Astrocyte (in vitro differentiated cells and primary cell): ENCODE measurements around the gene SEMG1. TPM values are rescaled to one million over a fixed set of nuclear protein-coding genes. Genes with fewer than 3 reads are reported as not detected.

Source experiments
- DNase-seq: peaks from one replicate; pipeline ENCODE4 v3.0.0-alpha.2; 2010; ENCODE audit warnings: low read depth
- FAIRE-seq: peaks from 2 replicates; lab custom pipeline; 2011; peaks lifted over from hg19 to GRCh38; lab: Jason Lieb, UNC
- H2AFZ ChIP-seq: 2 replicates; pipeline ENCODE4 v1.6.0; 2012; ENCODE audit warnings: low read depth, low read length, inconsistent platforms
- H3K27ac ChIP-seq: 2 replicates; pipeline ENCODE4 v1.5.1; 2011; ENCODE audit warnings: low read depth, low read length, inconsistent platforms
- H3K27me3 ChIP-seq: 2 replicates; pipeline ENCODE4 v1.6.0; 2011; ENCODE audit warnings: low read length, inconsistent platforms; ENCODE audit not compliant: insufficient read depth
- H3K36me3 ChIP-seq: 2 replicates; pipeline ENCODE4 v1.5.1; 2011; ENCODE audit warnings: low read length, inconsistent platforms; ENCODE audit not compliant: insufficient read depth
- H3K4me1 ChIP-seq: 2 replicates; pipeline ENCODE4 v1.5.1; 2011; ENCODE audit warnings: low read length, inconsistent platforms; ENCODE audit not compliant: insufficient read depth
- H3K4me2 ChIP-seq: 2 replicates; pipeline ENCODE4 v1.6.0; 2012; ENCODE audit warnings: low read length, inconsistent platforms
- H3K4me3 ChIP-seq: 2 replicates; pipeline ENCODE4 v1.5.1; 2011; ENCODE audit warnings: low read depth, mild to moderate bottlenecking, low read length, inconsistent platforms; ENCODE audit not compliant: insufficient read depth
- H3K79me2 ChIP-seq: 2 replicates; pipeline ENCODE4 v1.6.0; 2012; ENCODE audit warnings: mild to moderate bottlenecking, low read length, inconsistent platforms; ENCODE audit not compliant: insufficient read depth
- H3K9ac ChIP-seq: 2 replicates; pipeline ENCODE4 v1.6.0; 2012; ENCODE audit warnings: mild to moderate bottlenecking, low read length, inconsistent platforms
- H3K9me3 ChIP-seq: 2 replicates; pipeline ENCODE4 v1.5.1; 2012; ENCODE audit warnings: low read depth, mild to moderate bottlenecking, low read length, inconsistent platforms; ENCODE audit not compliant: insufficient read depth
- H4K20me1 ChIP-seq: 2 replicates; pipeline ENCODE4 v1.6.0; 2012; ENCODE audit warnings: low read length, inconsistent platforms; ENCODE audit not compliant: insufficient read depth
- H3K27ac Mint-ChIP-seq: one replicate; pipeline ENCODE4 v1.8.0; 2021; ENCODE audit warnings: mild to moderate bottlenecking, mixed read lengths; ENCODE audit not compliant: unreplicated experiment
- H3K27me3 Mint-ChIP-seq: one replicate; pipeline ENCODE4 v1.8.0; 2021; ENCODE audit warnings: low read depth, mixed read lengths; ENCODE audit not compliant: unreplicated experiment
- H3K36me3 Mint-ChIP-seq: one replicate; pipeline ENCODE4 v1.8.0; 2021; ENCODE audit warnings: low read depth, mixed read lengths; ENCODE audit not compliant: unreplicated experiment
- H3K4me1 Mint-ChIP-seq: one replicate; pipeline ENCODE4 v1.8.0; 2021; ENCODE audit warnings: low read depth, mixed read lengths; ENCODE audit not compliant: unreplicated experiment
- H3K4me3 Mint-ChIP-seq: one replicate; pipeline ENCODE4 v1.8.0; 2021; ENCODE audit warnings: mild to moderate bottlenecking, moderate library complexity, mixed read lengths; ENCODE audit not compliant: unreplicated experiment
- H3K9me3 Mint-ChIP-seq: one replicate; pipeline ENCODE4 v1.8.0; 2021; ENCODE audit warnings: mild to moderate bottlenecking, mixed read lengths; ENCODE audit not compliant: unreplicated experiment
- EZH2 ChIP-seq: IDR thresholded peaks from 2 replicates; pipeline ENCODE4 v1.6.1; 2012; ENCODE audit warnings: mild to moderate bottlenecking, low read length, inconsistent platforms; ENCODE audit not compliant: insufficient read depth
- total RNA-seq: library from RNA; stranded (reverse); gene quantifications from 2 replicates; pipeline ENCODE4 v1.2.1, GENCODE V29; 2021
- TF ChIP-seq, protein P1 (sequence below): IDR thresholded peaks from 2 replicates; pipeline ENCODE4 v1.5.1; 2011; ENCODE audit warnings: low read depth, mild to moderate bottlenecking, inconsistent platforms, low read length, moderate library complexity; ENCODE audit not compliant: insufficient read depth

SEMG1 gene
- total RNA-seq, 1 donor from 2014 or later: not detected

DNA sequence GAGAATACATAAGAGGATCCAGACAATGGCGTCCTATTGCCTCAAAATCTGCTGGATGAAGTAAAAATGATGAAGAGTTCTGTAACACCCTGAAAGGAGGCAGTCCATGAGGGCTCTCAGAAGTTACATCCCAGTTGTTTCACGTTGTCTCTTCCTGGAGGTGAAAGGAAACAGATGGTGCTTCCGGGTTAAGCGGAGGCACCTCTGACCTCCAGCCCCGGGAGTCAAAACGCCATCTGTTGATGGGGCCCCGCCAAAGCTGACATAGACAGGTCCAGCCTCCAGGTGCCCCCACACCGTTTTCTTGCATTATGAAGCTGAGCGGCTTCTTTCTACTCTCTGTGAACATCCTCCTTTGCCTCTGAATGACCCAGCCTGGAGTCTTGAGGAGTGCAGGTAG is 23.8 kb downstream of the SEMG1 start:
- Mint-ChIP-seq H3K27me3 (peaks cover 10% of the 10 kb centered on the region), H3K9me3 (peaks cover 2% of the 10 kb centered on the region), H3K27ac (no peak overlapping the region), H3K4me1 (no peaks in the 10 kb centered on the region), H3K4me3 (no peak overlapping the region), H3K36me3 (no peaks in the 10 kb centered on the region)
- FAIRE-seq: no peak
- Histone ChIP-seq H3K4me1 (no peaks in the 10 kb centered on the region), H3K9me3 (no peaks in the 10 kb centered on the region), H3K4me2 (no peak overlapping the region), H3K27me3 (peaks cover 2% of the 10 kb centered on the region), H3K79me2 (no peaks in the 10 kb centered on the region), H3K27ac (no peak overlapping the region), H3K36me3 (no peaks in the 10 kb centered on the region), H3K9ac (no peak overlapping the region), H3K4me3 (no peak overlapping the region), H4K20me1 (no peaks in the 10 kb centered on the region), H2AFZ (no peak overlapping the region)
- TF ChIP-seq EZH2: no peak
- TF ChIP-seq, protein P1, sequence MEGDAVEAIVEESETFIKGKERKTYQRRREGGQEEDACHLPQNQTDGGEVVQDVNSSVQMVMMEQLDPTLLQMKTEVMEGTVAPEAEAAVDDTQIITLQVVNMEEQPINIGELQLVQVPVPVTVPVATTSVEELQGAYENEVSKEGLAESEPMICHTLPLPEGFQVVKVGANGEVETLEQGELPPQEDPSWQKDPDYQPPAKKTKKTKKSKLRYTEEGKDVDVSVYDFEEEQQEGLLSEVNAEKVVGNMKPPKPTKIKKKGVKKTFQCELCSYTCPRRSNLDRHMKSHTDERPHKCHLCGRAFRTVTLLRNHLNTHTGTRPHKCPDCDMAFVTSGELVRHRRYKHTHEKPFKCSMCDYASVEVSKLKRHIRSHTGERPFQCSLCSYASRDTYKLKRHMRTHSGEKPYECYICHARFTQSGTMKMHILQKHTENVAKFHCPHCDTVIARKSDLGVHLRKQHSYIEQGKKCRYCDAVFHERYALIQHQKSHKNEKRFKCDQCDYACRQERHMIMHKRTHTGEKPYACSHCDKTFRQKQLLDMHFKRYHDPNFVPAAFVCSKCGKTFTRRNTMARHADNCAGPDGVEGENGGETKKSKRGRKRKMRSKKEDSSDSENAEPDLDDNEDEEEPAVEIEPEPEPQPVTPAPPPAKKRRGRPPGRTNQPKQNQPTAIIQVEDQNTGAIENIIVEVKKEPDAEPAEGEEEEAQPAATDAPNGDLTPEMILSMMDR: no peak
- no peak for DNase-seq

DNA sequence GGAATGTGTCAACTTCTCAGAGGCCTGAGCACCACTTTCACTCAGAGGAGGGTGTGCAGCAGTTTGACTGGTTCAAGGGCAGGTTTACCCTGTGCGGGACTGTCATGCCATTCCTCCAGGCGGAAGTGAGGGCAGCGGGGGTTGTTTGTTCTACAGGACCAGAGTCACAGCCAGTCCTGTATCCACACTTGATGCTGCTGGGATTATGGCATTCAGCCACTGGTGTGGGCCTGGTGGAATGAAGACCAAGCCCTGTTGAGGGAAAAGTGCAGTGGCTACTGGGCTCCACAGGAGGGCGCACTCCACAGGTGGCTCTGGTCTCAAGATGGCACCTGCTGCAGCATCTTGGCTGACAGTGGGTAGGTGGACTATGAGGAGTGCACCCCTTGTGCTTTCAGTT is 29.2 kb downstream of the SEMG1 start:
- Histone ChIP-seq H3K27me3 (peaks cover 2% of the 10 kb centered on the region), H4K20me1 (no peaks in the 10 kb centered on the region), H2AFZ (no peak overlapping the region), H3K4me3 (no peak overlapping the region), H3K79me2 (no peaks in the 10 kb centered on the region), H3K9ac (no peak overlapping the region), H3K4me1 (no peaks in the 10 kb centered on the region), H3K9me3 (no peaks in the 10 kb centered on the region), H3K4me2 (no peak overlapping the region), H3K27ac (no peak overlapping the region), H3K36me3 (no peaks in the 10 kb centered on the region)
- Mint-ChIP-seq H3K4me3 (no peak overlapping the region), H3K9me3 (peaks cover 7% of the 10 kb centered on the region), H3K36me3 (no peaks in the 10 kb centered on the region), H3K27ac (no peak overlapping the region), H3K27me3 (peaks cover 17% of the 10 kb centered on the region), H3K4me1 (no peaks in the 10 kb centered on the region)
- DNase-seq: no peak
- no peak for FAIRE-seq
- TF ChIP-seq, protein P1: no peak

DNA sequence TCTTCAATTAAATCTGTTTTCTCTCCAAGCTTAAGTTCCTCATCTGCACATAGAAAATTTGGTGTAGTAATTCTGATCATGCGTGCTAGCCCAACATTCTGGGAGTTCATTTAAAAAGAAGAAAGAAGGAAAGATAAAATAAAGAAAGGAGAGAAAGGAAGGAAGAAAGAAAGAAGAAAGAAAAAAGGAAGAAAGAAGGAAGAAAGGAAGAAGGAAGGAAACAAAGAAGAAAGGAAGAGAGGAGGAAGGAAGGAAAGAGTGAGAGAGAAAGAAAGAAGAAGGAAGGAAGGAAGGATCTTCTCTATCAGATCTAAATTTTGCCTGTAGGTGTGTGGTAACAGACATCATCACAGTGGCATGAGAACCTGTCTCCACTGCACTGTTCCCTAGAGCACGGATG is 31.3 kb downstream of the SEMG1 start:
- no peak overlapping the region for H3K4me3 Mint-ChIP-seq
- H3K9ac ChIP-seq: no peak overlapping the region
- H3K4me1 Mint-ChIP-seq: no peaks in the 10 kb centered on the region
- H3K36me3 ChIP-seq: no peaks in the 10 kb centered on the region
- TF ChIP-seq, protein P1: no peak
- TF ChIP-seq EZH2: no peak
- no peak overlapping the region for H3K4me3 ChIP-seq
- no peak overlapping the region for H3K27ac ChIP-seq
- no peaks in the 10 kb centered on the region for H3K27me3 ChIP-seq
- peaks cover 5% of the 10 kb centered on the region for H3K9me3 Mint-ChIP-seq
- no peak overlapping the region for H3K27ac Mint-ChIP-seq
- H3K4me2 ChIP-seq: no peak overlapping the region
- H3K36me3 Mint-ChIP-seq: no peaks in the 10 kb centered on the region
- no peaks in the 10 kb centered on the region for H4K20me1 ChIP-seq
- H3K79me2 ChIP-seq: no peaks in the 10 kb centered on the region
- no peaks in the 10 kb centered on the region for H3K4me1 ChIP-seq
- FAIRE-seq (no peak), DNase-seq (no peak)
- no peaks in the 10 kb centered on the region for H3K9me3 ChIP-seq
- H3K27me3 Mint-ChIP-seq: peaks cover 14% of the 10 kb centered on the region
- H2AFZ ChIP-seq: no peak overlapping the region
